NB4 (cell line): Measurements from ENCODE around the gene CCNDBP1.

Source experiments
- DNase-seq: peaks from one replicate; pipeline ENCODE4 v3.0.0; 2010; ENCODE audit warnings: low read depth
- H3K4me3 ChIP-seq: one replicate; pipeline ENCODE4 v1.5.1; 2011; ENCODE audit warnings: mild to moderate bottlenecking, low read depth, low read length, moderate library complexity
- CTCF ChIP-seq: IDR thresholded peaks from one replicate; pipeline ENCODE4 v1.5.1; 2012; ENCODE audit warnings: low read depth, low read length
- MAX ChIP-seq: IDR thresholded peaks from 2 replicates; pipeline ENCODE4 v1.6.1; 2011; ENCODE audit warnings: low read depth, low read length
- MYC ChIP-seq: IDR thresholded peaks from 2 replicates; pipeline ENCODE4 v1.6.1; 2011; ENCODE audit warnings: low read depth, low read length
- POLR2A ChIP-seq: IDR thresholded peaks from 2 replicates; pipeline ENCODE4 v1.6.1; 2011; ENCODE audit warnings: mild to moderate bottlenecking; ENCODE audit not compliant: insufficient read length; ENCODE audit errors: extremely low read depth

Gene CCNDBP1

GRCh38 chr15:43209059-43209824 lies 24.0 kb downstream of the CCNDBP1 start:
- TF ChIP-seq CTCF (peak; percentile 15), MYC (no peak)
- peak; percentile 54 for DNase-seq

GRCh38 chr15:43210172-43210745 lies 25.1 kb downstream of the CCNDBP1 start:
- no peak overlapping the region for H3K4me3 ChIP-seq
- DNase-seq: no peak
- TF ChIP-seq MYC (no peak), CTCF (no peak), POLR2A (no peak), MAX (no peak)

More at GRCh38 chr15:43209059-43209824, 24.0 kb downstream of the CCNDBP1 start:
- H3K4me3 ChIP-seq: no peak overlapping the region

- no peak for DNase-seq
- no peak for TF ChIP-seq MYC
- TF ChIP-seq CTCF: no peak
- TF ChIP-seq POLR2A: no peak
- TF ChIP-seq MAX: no peak
- H3K4me3 ChIP-seq: no peak overlapping the region
These were observed 25.6 kb downstream of the CCNDBP1 start for GRCh38 chr15:43210807-43211206.

- TF ChIP-seq MAX: no peak
- no peak for TF ChIP-seq POLR2A
- TF ChIP-seq CTCF: no peak
- TF ChIP-seq MYC: no peak
- H3K4me3 ChIP-seq: no peak overlapping the region
- DNase-seq: no peak
These were observed 26.1 kb downstream of the CCNDBP1 start for GRCh38 chr15:43211224-43211735.

- TF ChIP-seq POLR2A (no peak), MYC (no peak)
- H3K4me3 ChIP-seq: no peak overlapping the region
- no peak for DNase-seq
These were observed 27.1 kb downstream of the CCNDBP1 start for GRCh38 chr15:43212299-43212698.

- TF ChIP-seq MYC (no peak), POLR2A (no peak), MAX (no peak), CTCF (no peak)
- H3K4me3 ChIP-seq: no peak overlapping the region
These were observed 27.7 kb downstream of the CCNDBP1 start for GRCh38 chr15:43212951-43213350.

More at GRCh38 chr15:43212951-43213350, 27.7 kb downstream of the CCNDBP1 start:
- no peak for DNase-seq
